Caco-2 (cell line): ENCODE measurements around the gene ARID3C. TPM values are rescaled to one million over a fixed set of nuclear protein-coding genes. Genes with fewer than 3 reads are reported as not detected.

Experiments
- BruUV-seq: library from RNA; stranded (reverse); fragments of 400-500 nt; replicated peaks from 2 replicates; lab custom pipeline; 2021; lab: Mats Ljungman, UMichigan
- CTCF ChIA-PET: fragments of 300-600 bp; sonication (Branson Sonifier 250); formaldehyde crosslinking; loops from one replicate; lab custom pipeline; 2022; ENCODE audit warnings: antibody characterized with exemption; lab: Charles Lee
- POLR2A ChIA-PET: fragments of 300-600 bp; sonication (Branson Sonifier 250); formaldehyde crosslinking; loops from one replicate; lab custom pipeline; 2022; ENCODE audit warnings: antibody characterized with exemption; lab: Charles Lee
- DNase-seq, 2 experiments: peaks; one replicate each; pipeline versions ENCODE4 v3.0.0 to v3.0.0-alpha.2; 2020 to 2022
- H3K27me3 ChIP-seq: replicated peaks from 2 replicates; pipeline ENCODE4 v1.6.0; 2011; ENCODE audit warnings: low read length; ENCODE audit not compliant: control insufficient read depth, insufficient read depth
- H3K36me3 ChIP-seq: 2 replicates; pipeline ENCODE4 v1.5.1; 2011; ENCODE audit warnings: low read length; ENCODE audit not compliant: control insufficient read depth, insufficient read depth
- H3K4me1 ChIP-seq: fragments of 250-450 bp; sonication (Bioruptor Pico); 2 replicates; pipeline ENCODE4 v1.5.1; 2020; ENCODE audit warnings: mild to moderate bottlenecking
- H3K4me3 ChIP-seq: 2 replicates; pipeline ENCODE4 v1.5.1; 2011; ENCODE audit warnings: low read depth, mild to moderate bottlenecking, control low read depth, low read length
- H3K9me3 ChIP-seq: fragments of 250-450 bp; sonication (Bioruptor Pico); 2 replicates; pipeline ENCODE4 v1.5.1; 2020; ENCODE audit warnings: mild to moderate bottlenecking, moderate library complexity
- H3K27ac Mint-ChIP-seq: one replicate; pipeline ENCODE4 v1.8.0; 2022; ENCODE audit warnings: mixed read lengths; ENCODE audit not compliant: unreplicated experiment
- H3K27me3 Mint-ChIP-seq: one replicate; pipeline ENCODE4 v1.8.0; 2022; ENCODE audit warnings: mixed read lengths; ENCODE audit not compliant: insufficient read depth, unreplicated experiment
- H3K36me3 Mint-ChIP-seq: one replicate; pipeline ENCODE4 v1.8.0; 2022; ENCODE audit warnings: mild to moderate bottlenecking, mixed read lengths; ENCODE audit not compliant: insufficient read depth, unreplicated experiment
- H3K4me1 Mint-ChIP-seq: one replicate; pipeline ENCODE4 v1.8.0; 2022; ENCODE audit warnings: low read depth, mixed read lengths; ENCODE audit not compliant: unreplicated experiment
- H3K4me3 Mint-ChIP-seq: one replicate; pipeline ENCODE4 v1.8.0; 2022; ENCODE audit warnings: mild to moderate bottlenecking, moderate library complexity, mixed read lengths; ENCODE audit not compliant: unreplicated experiment
- H3K9me3 Mint-ChIP-seq: one replicate; pipeline ENCODE4 v1.8.0; 2022; ENCODE audit warnings: mixed read lengths; ENCODE audit not compliant: unreplicated experiment
- CTCF ChIP-seq, 2 experiments: fragments of 200-600 bp in 1 of 2; IDR thresholded peaks; 1 replicate in 1 of 2; 2 replicates in 1 of 2; pipeline versions ENCODE4 v1.5.1 to v1.8.0; 2011 to 2022; ENCODE audit warnings: antibody characterized with exemption in 1 of 2, control low read depth in 1 of 2, inconsistent platforms in 1 of 2, low read depth in 1 of 2, low read length in 1 of 2, mild to moderate bottlenecking in 1 of 2, moderate library complexity in 1 of 2; ENCODE audit not compliant: insufficient read depth in 1 of 2, severe bottlenecking in 1 of 2, unreplicated experiment in 1 of 2
- intact Hi-C: fragments of 100-400 bp; cut with micrococcal nuclease; formaldehyde crosslinking; loops from one replicate; pipeline ENCODE4 v1.10.0; 2022; ENCODE audit not compliant: unreplicated experiment
- total RNA-seq: library from RNA; stranded (reverse); gene quantifications from 2 replicates; pipeline ENCODE4 v1.2.3, GENCODE V29; 2022

ARID3C gene
- total RNA-seq, 1 experiment from 2014 or later, result not detected

- ChIA-PET POLR2A (no interaction called here), CTCF (interaction anchor here (1.4 kb wide), 1 partner anchor 10 kb away, joined by 4 read pairs; no protein-coding TSS in a partner anchor)
- Histone ChIP-seq H3K9me3 (no peaks in the 10 kb centered on the region), H3K4me3 (no peak overlapping the region), H3K4me1 (peaks cover 13% of the 10 kb centered on the region; the same call in 1 of the 2 replicates), H3K27me3 (no peaks in the 10 kb centered on the region; the same call in 1 of the 2 replicates), H3K36me3 (no peaks in the 10 kb centered on the region)
- Mint-ChIP-seq H3K4me1 (peaks cover 17% of the 10 kb centered on the region), H3K27me3 (peaks cover 4% of the 10 kb centered on the region), H3K4me3 (no peak overlapping the region), H3K36me3 (peaks cover 9% of the 10 kb centered on the region), H3K27ac (no peak overlapping the region), H3K9me3 (no peaks in the 10 kb centered on the region)
- no peak for DNase-seq
- intact Hi-C loops, result no loop called here
- BruUV-seq, result no TSS peak
- no peak for TF ChIP-seq CTCF (IDR thresholded peaks at IDR 0.05; ENCODE audit: insufficient read depth in 1 of 2, low read depth in 1 of 2, low read length in 1 of 2, severe bottlenecking in 1 of 2, unreplicated experiment in 1 of 2)
Observed at GRCh38 chr9:34623374-34624235, 5.3 kb downstream of the ARID3C start.

- intact Hi-C loops, result loop anchor here (1.0 kb wide), 1 partner anchor 8 kb away; the partner anchor contains the start of gene RPP25L
- peak; percentile 90 to 93 for DNase-seq
- H3K4me1 Mint-ChIP-seq, result peaks cover 8% of the 10 kb centered on the region
- H3K4me3 Mint-ChIP-seq, result peak within 1 kb of the TSS; percentile 73
- H3K4me1 ChIP-seq, result peaks cover 7% of the 10 kb centered on the region; the same call in 1 of the 2 replicates
- no peak for TF ChIP-seq CTCF (IDR thresholded peaks at IDR 0.05; ENCODE audit: insufficient read depth in 1 of 2, low read depth in 1 of 2, low read length in 1 of 2, severe bottlenecking in 1 of 2, unreplicated experiment in 1 of 2)
- H3K27me3 Mint-ChIP-seq, result no peaks in the 10 kb centered on the region
- H3K36me3 ChIP-seq, result peaks cover 2% of the 10 kb centered on the region; the same call in 1 of the 2 replicates
- H3K36me3 Mint-ChIP-seq, result peaks cover 6% of the 10 kb centered on the region
- ChIA-PET POLR2A (interaction anchor here (0.6 kb wide), 1 partner anchor 268 kb away, joined by 3 read pairs; no protein-coding TSS in a partner anchor), CTCF (interaction anchor here (0.6 to 1.7 kb wide), 4 partner anchors 9 to 273 kb away, joined by 4 to 14 read pairs (median 6); partner anchors contain the start of genes ARID3C and GALT)
- no peaks in the 10 kb centered on the region; the same call in 1 of the 2 replicates for H3K27me3 ChIP-seq
- TSS peak; percentile 48 for BruUV-seq
- no peaks in the 10 kb centered on the region for H3K9me3 ChIP-seq
- peak within 1 kb of the TSS; percentile 53 for H3K4me3 ChIP-seq
- peak within 1 kb of the TSS; percentile 83 for H3K27ac Mint-ChIP-seq
- H3K9me3 Mint-ChIP-seq, result no peaks in the 10 kb centered on the region
Observed at GRCh38 chr9:34620061-34620994, 8.5 kb downstream of the ARID3C start, which contains the start of gene DCTN3. Gene DCTN3, minus strand, starts transcription at chr9:34620495. Its CDS starts 31 bp downstream, at chr9:34620464.
